PC-9 (cell line): ENCODE results near the gene GET3. TPM values are rescaled to one million over a fixed set of nuclear protein-coding genes. Genes with fewer than 3 reads are reported as not detected.

Experiments
- BruUV-seq: library from RNA; stranded (reverse); fragments of 400-500 nt; replicated peaks from 2 replicates; lab custom pipeline; 2021; lab: Mats Ljungman, UMichigan
- CTCF ChIA-PET: fragments of 300-600 bp; sonication (Branson Sonifier 250); formaldehyde crosslinking; loops from one replicate; lab custom pipeline; 2022; ENCODE audit warnings: antibody characterized with exemption; lab: Charles Lee
- POLR2A ChIA-PET: fragments of 300-600 bp; sonication (Branson Sonifier 250); formaldehyde crosslinking; loops from one replicate; lab custom pipeline; 2022; ENCODE audit warnings: antibody characterized with exemption; ENCODE audit not compliant: unreplicated experiment; lab: Charles Lee
- DNase-seq, 2 experiments: peaks; one replicate each; pipeline versions ENCODE4 v3.0.0 to v3.0.0-alpha.2; 2015 to 2022; ENCODE audit warnings: mixed read lengths in 1 of 2
- H2AFZ ChIP-seq: fragments of 200-600 bp; sonication (generic); 2 replicates; pipeline ENCODE4 v1.8.1; 2017; ENCODE audit warnings: antibody characterized with exemption
- H3F3A ChIP-seq: fragments of 200-600 bp; sonication (generic); 2 replicates; pipeline ENCODE4 v1.8.1; 2017; ENCODE audit warnings: antibody characterized with exemption, mild to moderate bottlenecking, low read depth; ENCODE audit not compliant: insufficient read depth
- H3K27ac ChIP-seq: fragments of 200-600 bp; sonication (generic); 2 replicates; pipeline ENCODE4 v1.6.1; 2016; ENCODE audit warnings: mixed run types
- H3K27me3 ChIP-seq: fragments of 200-600 bp; sonication (generic); 2 replicates; pipeline ENCODE4 v1.6.1; 2016; ENCODE audit warnings: low read depth, mixed run types; ENCODE audit not compliant: insufficient read depth
- H3K36me3 ChIP-seq: fragments of 200-600 bp; sonication (generic); 2 replicates; pipeline ENCODE4 v1.6.1; 2016; ENCODE audit warnings: low read depth, mixed run types
- H3K4me1 ChIP-seq: fragments of 200-600 bp; sonication (generic); replicated peaks from 2 replicates; pipeline ENCODE4 v1.6.1; 2016; ENCODE audit warnings: mixed run types; ENCODE audit not compliant: insufficient read depth
- H3K4me2 ChIP-seq: fragments of 200-600 bp; sonication (generic); 2 replicates; pipeline ENCODE4 v1.6.1; 2017; ENCODE audit warnings: mixed run types
- H3K4me3 ChIP-seq: fragments of 200-600 bp; sonication (generic); 2 replicates; pipeline ENCODE4 v1.6.1; 2016; ENCODE audit warnings: mixed run types
- H3K79me2 ChIP-seq: fragments of 200-600 bp; sonication (generic); 2 replicates; pipeline ENCODE4 v1.6.1; 2017; ENCODE audit warnings: low read depth, mixed run types
- H3K9me2 ChIP-seq: fragments of 200-600 bp; sonication (generic); 2 replicates; pipeline ENCODE4 v1.8.1; 2017; ENCODE audit warnings: mild to moderate bottlenecking; ENCODE audit not compliant: insufficient read depth
- H3K9me3 ChIP-seq: fragments of 200-600 bp; sonication (generic); 2 replicates; pipeline ENCODE4 v1.8.1; 2016; ENCODE audit warnings: low read depth; ENCODE audit not compliant: insufficient read depth
- H4K20me1 ChIP-seq: fragments of 200-600 bp; sonication (generic); 2 replicates; pipeline ENCODE4 v1.8.1; 2017; ENCODE audit not compliant: insufficient read depth
- CTCF ChIP-seq: fragments of 200-600 bp; sonication (generic); conservative IDR thresholded peaks from 2 replicates; pipeline ENCODE4 v1.6.1; 2017; ENCODE audit warnings: mixed run types, antibody characterized with exemption, mild to moderate bottlenecking, moderate library complexity
- EZH2 ChIP-seq: fragments of 200-600 bp; sonication (generic); IDR thresholded peaks from 2 replicates; pipeline ENCODE4 v1.8.0; 2017; ENCODE audit warnings: antibody characterized with exemption, low read depth
- intact Hi-C: fragments of 100-400 bp; cut with micrococcal nuclease; formaldehyde crosslinking; loops from one replicate; pipeline ENCODE4 v1.10.0; 2022; ENCODE audit not compliant: unreplicated experiment
- total RNA-seq: library from RNA; stranded (reverse); gene quantifications from 2 replicates; pipeline ENCODE4 v1.2.3, GENCODE V29; 2021

GET3 gene
- total RNA-seq, 1 experiment from 2014 or later = 81.9 TPM

DNA sequence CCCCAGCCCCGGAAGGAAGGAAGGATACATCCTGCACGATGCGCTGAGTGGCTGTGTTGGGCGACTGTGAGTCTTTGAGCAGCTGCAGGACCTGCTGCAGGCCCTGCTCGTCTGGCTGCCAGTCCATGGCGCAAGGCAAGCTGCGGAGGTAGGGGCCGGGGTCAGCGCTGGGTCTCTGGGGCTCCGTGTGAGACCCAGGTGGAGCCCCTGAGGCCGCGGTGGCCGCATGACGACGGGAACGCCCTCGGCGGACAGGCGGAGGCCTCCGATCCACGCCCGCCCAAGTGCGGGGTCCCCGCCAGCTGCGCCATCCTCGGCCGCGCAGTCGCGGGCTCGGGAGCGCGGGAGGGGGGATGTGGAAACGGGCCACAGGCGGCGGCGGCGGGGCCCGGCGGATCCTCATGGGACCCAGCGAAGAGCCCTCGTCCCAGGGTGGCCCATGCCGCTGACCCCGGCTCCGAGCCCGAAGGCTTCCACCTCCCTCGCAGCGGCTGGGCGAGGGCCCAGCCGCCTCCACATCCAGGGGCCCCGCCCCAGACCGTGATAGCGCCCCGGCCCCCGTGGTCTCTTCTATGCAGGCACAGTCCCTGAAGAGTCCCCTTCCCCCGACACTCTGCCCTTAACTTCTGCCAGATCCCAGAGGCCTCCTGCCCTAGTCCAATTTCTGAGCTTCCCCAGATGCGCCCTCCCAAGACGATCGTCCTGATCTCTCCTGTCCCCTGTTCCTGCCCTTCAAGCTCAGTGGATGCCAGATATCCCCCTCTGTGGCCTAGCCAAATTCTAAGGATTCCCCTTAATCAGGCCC is 16.2 kb upstream of the GET3 start:
- Histone ChIP-seq H3K4me3 (peak overlapping the region; percentile 76), H4K20me1 (peaks cover 31% of the 10 kb centered on the region; the same call in 1 of the 2 replicates), H3K9me2 (no peaks in the 10 kb centered on the region), H3K27ac (peak overlapping the region; percentile 42), H3K4me1 (peaks cover 14% of the 10 kb centered on the region; the same call in 1 of the 2 replicates), H3K27me3 (no peaks in the 10 kb centered on the region), H3K79me2 (peaks cover 77% of the 10 kb centered on the region), H2AFZ (0 out of 2 replicates have a peak overlapping the region, but pooled peaks have one; percentile 47), H3K36me3 (peaks cover 36% of the 10 kb centered on the region), H3K9me3 (no peaks in the 10 kb centered on the region), H3K4me2 (peak overlapping the region; percentile 100), H3F3A (peaks cover 64% of the 10 kb centered on the region)
- no peak for DNase-seq
- ChIA-PET CTCF (interaction anchor here (0.6 kb wide), 1 partner anchor 38 kb away, joined by 4 read pairs; no protein-coding TSS in a partner anchor), POLR2A (interaction anchor here (0.6 kb wide), 1 partner anchor 446 kb away, joined by 5 read pairs; no protein-coding TSS in a partner anchor)
- TF ChIP-seq CTCF = no peak
- no peak for TF ChIP-seq EZH2
- no TSS peak for BruUV-seq
- intact Hi-C loops = no loop called here

- H3K9me2 ChIP-seq = no peaks in the 10 kb centered on the region
- no TSS peak for BruUV-seq
- intact Hi-C loops = no loop called here
- H3K4me1 ChIP-seq = peaks cover 14% of the 10 kb centered on the region; the same call in 1 of the 2 replicates
- peak overlapping the region; percentile 47; the same call in 1 of the 2 replicates for H2AFZ ChIP-seq
- H3K79me2 ChIP-seq = peaks cover 69% of the 10 kb centered on the region
- H3K27ac ChIP-seq = peak overlapping the region; percentile 42
- ChIA-PET CTCF (interaction anchor here (0.6 kb wide), 2 partner anchors 38 to 1858 kb away, joined by 4 read pairs; no protein-coding TSS in a partner anchor), POLR2A (interaction anchor here (0.6 kb wide), 2 partner anchors 65 to 445 kb away, joined by 5 to 6 read pairs; no protein-coding TSS in a partner anchor)
- no peaks in the 10 kb centered on the region for H3K9me3 ChIP-seq
- H3K36me3 ChIP-seq = peaks cover 31% of the 10 kb centered on the region
- peak overlapping the region; percentile 76 for H3K4me3 ChIP-seq
- H3K4me2 ChIP-seq = peak overlapping the region; percentile 100
- H4K20me1 ChIP-seq = peaks cover 24% of the 10 kb centered on the region; the same call in 1 of the 2 replicates
- peaks cover 63% of the 10 kb centered on the region for H3F3A ChIP-seq
- DNase-seq = peak; percentile 42 to 52
- TF ChIP-seq EZH2 (no peak), CTCF (no peak)
- H3K27me3 ChIP-seq = no peaks in the 10 kb centered on the region
These were observed 15.4 kb upstream of the GET3 start for GRCh38 chr19:12721656-12722565.
